Mesendoderm (in vitro differentiated cells): ENCODE results near the gene ZNF224.
"Not testable (repeated sequence)": the region's sequence is repeated elsewhere in the genome, so short reads cannot be mapped to it uniquely, and the experiment has no call there.

Experiments used
- DNase-seq: peaks from one replicate; pipeline ENCODE4 v3.0.0; 2013
- H2AK5ac ChIP-seq: 2 replicates; pipeline ENCODE4 v1.6.1; 2013; ENCODE audit warnings: low read length, inconsistent platforms
- H2BK120ac ChIP-seq: 2 replicates; pipeline ENCODE4 v1.6.1; 2013; ENCODE audit warnings: low read depth, mild to moderate bottlenecking, low read length, moderate library complexity, mixed read lengths
- H2BK15ac ChIP-seq: replicated peaks from 2 replicates; pipeline ENCODE4 v1.6.1; 2013; ENCODE audit warnings: low read depth, mild to moderate bottlenecking, moderate library complexity
- H2BK5ac ChIP-seq: 2 replicates; pipeline ENCODE4 v1.6.1; 2013; ENCODE audit warnings: low read length, inconsistent platforms
- H3K18ac ChIP-seq: 2 replicates; pipeline ENCODE4 v1.6.1; 2013; ENCODE audit warnings: mild to moderate bottlenecking, low read length, mixed read lengths
- H3K23ac ChIP-seq: one replicate; pipeline ENCODE4 v1.6.1; 2013; ENCODE audit warnings: low read length
- H3K27ac ChIP-seq: 2 replicates; pipeline ENCODE4 v1.5.1; 2013; ENCODE audit warnings: low read depth, mild to moderate bottlenecking, inconsistent platforms, low read length, moderate library complexity
- H3K27me3 ChIP-seq: 2 replicates; pipeline ENCODE4 v1.6.1; 2013; ENCODE audit warnings: low read length, control low read depth, mild to moderate bottlenecking, inconsistent platforms; ENCODE audit not compliant: insufficient read depth, poor library complexity
- H3K36me3 ChIP-seq: 2 replicates; pipeline ENCODE4 v1.6.1; 2013; ENCODE audit warnings: low read length, inconsistent platforms; ENCODE audit not compliant: control insufficient read depth, insufficient read depth
- H3K4ac ChIP-seq: one replicate; pipeline ENCODE4 v1.6.1; 2013; ENCODE audit warnings: low read depth, mild to moderate bottlenecking, low read length, moderate library complexity
- H3K4me1 ChIP-seq: 2 replicates; pipeline ENCODE4 v1.6.1; 2013; ENCODE audit warnings: low read depth, low read length, inconsistent platforms; ENCODE audit not compliant: control insufficient read depth
- H3K4me2 ChIP-seq: 2 replicates; pipeline ENCODE4 v1.6.1; 2013; ENCODE audit warnings: low read length
- H3K4me3 ChIP-seq: 2 replicates; pipeline ENCODE4 v1.5.1; 2013; ENCODE audit warnings: mild to moderate bottlenecking, low read length
- H3K56ac ChIP-seq: one replicate; pipeline ENCODE4 v1.6.1; 2013; ENCODE audit warnings: low read length
- H3K79me1 ChIP-seq: 2 replicates; pipeline ENCODE4 v1.6.1; 2013; ENCODE audit warnings: low read length, inconsistent platforms
- H3K79me2 ChIP-seq: 2 replicates; pipeline ENCODE4 v1.6.1; 2013; ENCODE audit warnings: mild to moderate bottlenecking, low read length; ENCODE audit not compliant: control insufficient read depth, insufficient read depth
- H3K9ac ChIP-seq: 2 replicates; pipeline ENCODE4 v1.6.1; 2013; ENCODE audit warnings: low read length, inconsistent platforms
- H4K5ac ChIP-seq: one replicate; pipeline ENCODE4 v1.6.1; 2013; ENCODE audit warnings: low read length
- H4K8ac ChIP-seq: one replicate; pipeline ENCODE4 v1.6.1; 2013; ENCODE audit warnings: low read depth, mild to moderate bottlenecking, control low read depth, low read length, moderate library complexity
- WGBS: extraction: QIAGEN DNeasy Blood & Tissue Kit; methylation state at CpG from one replicate; pipeline ENCODE4 v1.1.7; 2013; ENCODE audit warnings: low lambda C conversion rate, missing lambda C conversion rate; ENCODE audit not compliant: insufficient coverage; ENCODE audit errors: extremely low coverage; 5-methylcytosine and 5-hydroxymethylcytosine counted together

The ZNF224 gene

GRCh38 chr19:44113138-44113783, 19.1 kb downstream of the ZNF224 start, which contains the start of gene ZNF225:
TSS of gene ZNF225 (plus strand) at chr19:44113399. CDS start at chr19:44115828, 2,429 bp downstream.
- peak within 1 kb of the TSS; percentile 83 for H3K4me3 ChIP-seq
- H3K79me2 ChIP-seq: peaks cover 1% of the 10 kb centered on the region
- no peak within 1 kb of the TSS for H3K23ac ChIP-seq
- H3K4ac ChIP-seq: no peak within 1 kb of the TSS
- H3K18ac ChIP-seq: no peak within 1 kb of the TSS
- H2AK5ac ChIP-seq: no peak within 1 kb of the TSS
- no CpG with 5 or more reads among the region's 44 CpGs for WGBS
- no peak within 1 kb of the TSS for H2BK5ac ChIP-seq
- H3K4me2 ChIP-seq: peak within 1 kb of the TSS; percentile 66
- H3K9ac ChIP-seq: peak within 1 kb of the TSS; percentile 87
- peak; percentile 100 for DNase-seq
- H4K8ac ChIP-seq: peak within 1 kb of the TSS; percentile 30
- no peak within 1 kb of the TSS for H3K27ac ChIP-seq
- no peaks in the 10 kb centered on the region for H3K79me1 ChIP-seq
- H3K56ac ChIP-seq: peak within 1 kb of the TSS; percentile 84
- no peaks in the 10 kb centered on the region for H3K27me3 ChIP-seq
- H2BK120ac ChIP-seq: no peak within 1 kb of the TSS
- no peak within 1 kb of the TSS for H2BK15ac ChIP-seq
- H3K4me1 ChIP-seq: no peaks in the 10 kb centered on the region
- H3K36me3 ChIP-seq: no peaks in the 10 kb centered on the region
- H4K5ac ChIP-seq: no peak within 1 kb of the TSS

GRCh38 chr19:44113784-44114390, 19.7 kb downstream of the ZNF224 start:
- WGBS: no CpG with 5 or more reads among the region's 18 CpGs

GRCh38 chr19:44121162-44121561, 27.0 kb downstream of the ZNF224 start:
- not testable (repeated sequence) for H3K4me2 ChIP-seq, H2AK5ac ChIP-seq, H3K79me1 ChIP-seq, H3K36me3 ChIP-seq, H2BK120ac ChIP-seq, H3K79me2 ChIP-seq, H3K23ac ChIP-seq, H3K18ac ChIP-seq, H3K56ac ChIP-seq, H4K8ac ChIP-seq, DNase-seq, H2BK15ac ChIP-seq, H3K4me3 ChIP-seq, H3K27ac ChIP-seq, H3K4me1 ChIP-seq, H2BK5ac ChIP-seq, H3K27me3 ChIP-seq, H4K5ac ChIP-seq, H3K4ac ChIP-seq, H3K9ac ChIP-seq
- WGBS: no CpG with 5 or more reads among the region's 4 CpGs

More at GRCh38 chr19:44113784-44114390, 19.7 kb downstream of the ZNF224 start:
- peak; percentile 15 for DNase-seq
- Histone ChIP-seq H3K79me2 (peaks cover 1% of the 10 kb centered on the region), H3K4me2 (peak overlapping the region; percentile 66), H2AK5ac (no peak overlapping the region), H3K18ac (no peak overlapping the region), H3K79me1 (no peaks in the 10 kb centered on the region), H2BK15ac (no peak overlapping the region), H3K4me3 (peak overlapping the region; percentile 83), H3K27ac (no peak overlapping the region), H3K36me3 (no peaks in the 10 kb centered on the region), H4K8ac (no peak overlapping the region), H3K4ac (no peak overlapping the region), H2BK120ac (no peak overlapping the region), H3K56ac (peak overlapping the region; percentile 84), H3K23ac (no peak overlapping the region), H3K27me3 (no peaks in the 10 kb centered on the region), H4K5ac (no peak overlapping the region), H2BK5ac (no peak overlapping the region), H3K4me1 (no peaks in the 10 kb centered on the region), H3K9ac (peak overlapping the region; percentile 87)

- Histone ChIP-seq H3K9ac (no peak overlapping the region), H2BK5ac (no peak overlapping the region), H3K56ac (no peak overlapping the region), H2BK15ac (no peak overlapping the region), H3K36me3 (peaks cover 3% of the 10 kb centered on the region), H3K27me3 (no peaks in the 10 kb centered on the region), H4K8ac (no peak overlapping the region), H3K79me2 (no peaks in the 10 kb centered on the region), H4K5ac (no peak overlapping the region), H3K4me3 (no peak overlapping the region), H3K27ac (no peak overlapping the region), H3K4me2 (no peak overlapping the region), H3K79me1 (no peaks in the 10 kb centered on the region), H2BK120ac (no peak overlapping the region), H3K23ac (no peak overlapping the region), H3K18ac (no peak overlapping the region), H3K4ac (no peak overlapping the region), H2AK5ac (no peak overlapping the region), H3K4me1 (no peaks in the 10 kb centered on the region)
- no CpG with 5 or more reads among the region's 5 CpGs for WGBS
- no peak for DNase-seq
Measured at GRCh38 chr19:44131955-44132354, 37.8 kb downstream of the ZNF224 start.

GRCh38 chr19:44141191-44142058, 47.3 kb downstream of the ZNF224 start, which contains the start of gene ZNF234:
TSS of gene ZNF234 (plus strand) at chr19:44141554. CDS start at chr19:44144633, 3,079 bp downstream.
- Histone ChIP-seq H3K4me2 (peak within 1 kb of the TSS; percentile 91), H4K8ac (no peak within 1 kb of the TSS), H2BK15ac (no peak within 1 kb of the TSS), H3K4ac (peak within 1 kb of the TSS; percentile 82), H3K27me3 (no peaks in the 10 kb centered on the region), H3K79me1 (no peaks in the 10 kb centered on the region), H3K23ac (no peak within 1 kb of the TSS), H2BK5ac (no peak within 1 kb of the TSS), H3K4me3 (peak within 1 kb of the TSS; percentile 90), H3K79me2 (no peaks in the 10 kb centered on the region), H3K56ac (peak within 1 kb of the TSS; percentile 98), H2AK5ac (no peak within 1 kb of the TSS), H2BK120ac (peak within 1 kb of the TSS; percentile 52), H3K18ac (peak within 1 kb of the TSS; percentile 62), H3K4me1 (no peaks in the 10 kb centered on the region), H3K27ac (no peak within 1 kb of the TSS), H3K9ac (peak within 1 kb of the TSS; percentile 85), H3K36me3 (no peaks in the 10 kb centered on the region), H4K5ac (peak within 1 kb of the TSS; percentile 87)
- peak; percentile 80 for DNase-seq
- WGBS: no CpG with 5 or more reads among the region's 52 CpGs
